ENCODE data around the gene AMZ1. TPM values are rescaled to one million over a fixed set of nuclear protein-coding genes. Genes with fewer than 3 reads are reported as not detected.
"Not testable (repeated sequence)": the region's sequence is repeated elsewhere in the genome, so short reads cannot be mapped to it uniquely, and the experiment has no call there.

AMZ1 gene
- total RNA-seq, 1 donor: 2.5 TPM

DNA sequence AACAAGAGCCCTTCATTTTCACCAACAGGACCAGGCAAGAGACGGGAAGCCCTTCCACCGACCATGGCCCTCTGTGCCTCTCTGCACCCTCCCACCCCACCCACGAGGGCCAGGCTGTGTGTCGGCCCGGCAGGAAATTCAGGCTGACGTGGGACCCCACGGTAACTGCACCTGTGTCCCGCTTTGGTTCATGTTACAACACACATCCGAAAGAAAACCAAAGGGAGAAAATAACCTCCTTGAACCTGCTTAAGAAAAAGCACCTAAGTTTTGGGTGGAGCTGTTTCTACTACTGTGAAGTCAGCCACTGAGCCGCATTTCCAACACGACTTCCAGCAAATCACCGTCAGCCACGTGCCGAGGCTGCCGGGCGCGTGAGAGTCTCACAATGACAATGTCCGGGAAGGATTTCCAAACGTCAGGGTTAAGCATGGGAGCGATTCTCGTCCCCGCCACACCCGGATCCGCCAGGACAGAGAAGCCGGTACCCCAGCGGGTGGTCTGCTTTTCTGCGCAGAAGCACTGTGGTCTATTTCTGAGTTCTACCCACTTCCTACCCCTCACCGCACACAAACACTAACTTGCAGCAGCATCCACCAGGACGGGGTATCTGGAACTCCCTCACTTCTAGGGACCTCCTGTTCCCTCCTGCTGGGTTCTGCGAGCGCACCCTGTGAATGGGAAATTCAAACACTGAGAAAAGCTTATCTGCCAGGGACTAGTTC lies 36.6 kb downstream of the AMZ1 start:
- no peak overlapping the region for H3K4me3 ChIP-seq (ENCODE audit: insufficient read depth, low read length)
- peaks cover 6% of the 10 kb centered on the region for H3K79me2 ChIP-seq (ENCODE audit: insufficient read depth, low read length)
- peaks cover 2% of the 10 kb centered on the region for H4K20me1 ChIP-seq (ENCODE audit: insufficient read depth, low read length)
- peaks cover 6% of the 10 kb centered on the region for H3K36me3 ChIP-seq (ENCODE audit: insufficient read depth, low read length)
- no peaks in the 10 kb centered on the region for H3K27me3 ChIP-seq (ENCODE audit: insufficient read depth, low read length)
- H2AFZ ChIP-seq (ENCODE audit: low read length): no peak overlapping the region
- peak; percentile 56 for DNase-seq (ENCODE audit: insufficient read length, low spot score, missing footprints)
- H3K27ac ChIP-seq (ENCODE audit: low read depth, low read length): no peak overlapping the region
- no peak for TF ChIP-seq CTCF (IDR thresholded peaks at IDR 0.05; ENCODE audit: extremely low read depth, low read depth, low read length)
- peaks cover 4% of the 10 kb centered on the region for H3K4me1 ChIP-seq (ENCODE audit: insufficient read depth, low read length)
- H3K4me2 ChIP-seq (ENCODE audit: insufficient read depth, low read length): no peak overlapping the region
- H3K9me3 ChIP-seq (ENCODE audit: low read depth, low read length): no peaks in the 10 kb centered on the region

DNA sequence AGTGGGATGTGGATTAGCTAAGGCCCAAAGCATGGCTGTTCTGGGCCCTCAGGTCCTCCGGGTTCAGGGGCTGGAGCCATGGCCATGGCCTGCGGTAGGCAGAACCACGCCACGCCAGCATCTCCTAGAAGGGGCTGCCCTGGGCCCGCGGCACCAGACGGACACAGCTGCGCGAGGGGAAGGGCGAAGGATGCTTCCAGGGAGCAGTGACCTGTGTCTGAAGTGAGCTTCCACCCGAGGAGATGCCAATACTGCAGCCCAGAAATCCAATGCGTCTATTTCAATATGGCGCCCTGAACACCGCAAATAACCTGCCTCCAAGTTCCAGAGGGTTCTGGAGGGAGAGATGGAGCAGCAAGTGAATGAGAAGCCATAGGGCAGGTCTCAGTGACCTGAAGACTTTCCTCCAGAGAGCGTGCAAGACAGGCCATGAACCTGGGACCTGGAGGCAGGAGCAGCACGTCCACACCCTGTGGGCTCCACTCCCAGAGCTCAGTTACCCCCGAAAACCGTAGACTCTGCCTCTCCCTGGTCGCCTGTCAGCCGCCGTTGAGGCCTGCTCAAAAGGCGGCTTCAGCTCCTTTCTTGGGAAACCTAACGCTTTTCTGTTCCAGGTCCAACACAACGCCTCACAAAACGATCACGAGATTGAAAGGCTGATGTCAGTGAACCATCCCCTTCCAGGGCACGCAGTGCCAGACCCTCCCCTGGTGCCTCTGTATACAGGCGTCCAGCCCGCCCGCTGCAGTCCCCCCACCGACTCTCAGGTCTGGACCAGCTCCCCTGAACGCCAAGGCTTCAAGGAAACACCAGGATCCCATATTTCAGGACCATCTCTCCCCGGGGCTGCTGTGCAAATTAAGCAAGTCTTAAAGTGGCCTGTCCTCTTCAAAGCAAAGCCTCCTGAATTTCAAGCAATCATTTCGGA lies 37.4 kb downstream of the AMZ1 start:
- no peaks in the 10 kb centered on the region for H3K9me3 ChIP-seq (ENCODE audit: low read depth, low read length)
- H3K27ac ChIP-seq (ENCODE audit: low read depth, low read length): no peak overlapping the region
- peak; percentile 74 for DNase-seq (ENCODE audit: insufficient read length, low spot score, missing footprints)

DNA sequence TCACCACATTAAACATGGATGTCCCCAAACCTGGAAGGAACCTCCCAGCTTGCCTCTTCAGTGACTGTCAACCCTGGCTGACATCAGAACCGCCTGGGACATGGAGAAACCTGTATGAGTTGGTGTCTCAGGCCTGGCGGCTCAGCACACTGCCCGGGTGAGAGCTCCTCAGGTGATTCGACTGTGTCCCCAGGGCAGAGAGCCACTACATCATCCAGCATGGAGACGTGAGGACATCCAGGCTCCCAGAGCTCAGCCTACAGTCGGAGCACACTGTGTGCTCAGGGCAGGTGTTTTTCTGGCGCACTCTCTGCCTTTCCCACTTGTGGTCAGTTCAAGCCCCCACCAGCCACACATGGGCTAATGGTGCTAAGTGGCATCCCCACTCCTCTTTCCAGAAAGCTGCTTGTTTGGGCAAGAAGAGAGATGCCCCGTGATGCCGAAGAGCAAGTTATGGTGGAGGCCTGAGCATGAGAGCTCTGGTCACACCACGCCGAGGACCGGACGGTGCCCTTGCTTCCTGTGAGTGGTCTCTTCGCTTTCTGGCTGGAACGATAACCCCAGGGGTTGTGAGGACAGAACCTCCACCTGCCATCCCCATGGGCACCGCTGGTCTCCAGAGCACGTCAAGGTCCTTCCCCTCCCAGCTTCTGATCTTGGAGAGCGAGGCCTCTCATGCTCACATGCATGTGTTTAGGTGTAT lies 38.5 kb downstream of the AMZ1 start:
- peaks cover 18% of the 10 kb centered on the region for H3K79me2 ChIP-seq (ENCODE audit: insufficient read depth, low read length)
- H3K36me3 ChIP-seq (ENCODE audit: insufficient read depth, low read length): peaks cover 21% of the 10 kb centered on the region
- no peak overlapping the region for H3K27ac ChIP-seq (ENCODE audit: low read depth, low read length)
- H3K4me3 ChIP-seq (ENCODE audit: insufficient read depth, low read length): no peak overlapping the region
- peaks cover 4% of the 10 kb centered on the region for H3K4me1 ChIP-seq (ENCODE audit: insufficient read depth, low read length)
- H4K20me1 ChIP-seq (ENCODE audit: insufficient read depth, low read length): peaks cover 2% of the 10 kb centered on the region
- H3K9me3 ChIP-seq (ENCODE audit: low read depth, low read length): no peaks in the 10 kb centered on the region
- no peak for TF ChIP-seq CTCF (IDR thresholded peaks at IDR 0.05; ENCODE audit: extremely low read depth, low read depth, low read length)
- H3K27me3 ChIP-seq (ENCODE audit: insufficient read depth, low read length): no peaks in the 10 kb centered on the region
- H2AFZ ChIP-seq (ENCODE audit: low read length): no peak overlapping the region
- no peak overlapping the region for H3K4me2 ChIP-seq (ENCODE audit: insufficient read depth, low read length)
- DNase-seq (ENCODE audit: insufficient read length, low spot score, missing footprints): peak; percentile 58

More for the DNA sequence above, 37.4 kb downstream of the AMZ1 start:
- no peak for TF ChIP-seq CTCF (IDR thresholded peaks at IDR 0.05; ENCODE audit: extremely low read depth, low read depth, low read length)
- Histone ChIP-seq H2AFZ (ENCODE audit: low read length) (no peak overlapping the region), H4K20me1 (ENCODE audit: insufficient read depth, low read length) (peaks cover 2% of the 10 kb centered on the region), H3K36me3 (ENCODE audit: insufficient read depth, low read length) (peaks cover 13% of the 10 kb centered on the region), H3K4me3 (ENCODE audit: insufficient read depth, low read length) (no peak overlapping the region), H3K27me3 (ENCODE audit: insufficient read depth, low read length) (no peaks in the 10 kb centered on the region), H3K4me1 (ENCODE audit: insufficient read depth, low read length) (peaks cover 4% of the 10 kb centered on the region), H3K4me2 (ENCODE audit: insufficient read depth, low read length) (no peak overlapping the region), H3K79me2 (ENCODE audit: insufficient read depth, low read length) (peaks cover 10% of the 10 kb centered on the region)

- H3K9me3 ChIP-seq (ENCODE audit: low read depth, low read length); H3K4me1 ChIP-seq (ENCODE audit: insufficient read depth, low read length); H2AFZ ChIP-seq (ENCODE audit: low read length); DNase-seq (ENCODE audit: insufficient read length, low spot score, missing footprints); H3K4me3 ChIP-seq (ENCODE audit: insufficient read depth, low read length); H3K27ac ChIP-seq (ENCODE audit: low read depth, low read length); H3K27me3 ChIP-seq (ENCODE audit: insufficient read depth, low read length); H3K4me2 ChIP-seq (ENCODE audit: insufficient read depth, low read length); H4K20me1 ChIP-seq (ENCODE audit: insufficient read depth, low read length): not testable (repeated sequence)
- H3K36me3 ChIP-seq (ENCODE audit: insufficient read depth, low read length): peaks cover 21% of the 10 kb centered on the region
- peaks cover 22% of the 10 kb centered on the region for H3K79me2 ChIP-seq (ENCODE audit: insufficient read depth, low read length)
Observed at GRCh38 chr7:2727206-2727605, 39.2 kb downstream of the AMZ1 start.

Measured in osteoblast (primary cell).